CD4-positive, alpha-beta T cell (primary cell): ENCODE measurements around the gene SMARCA1. TPM values are rescaled to one million over a fixed set of nuclear protein-coding genes. Genes with fewer than 3 reads are reported as not detected.
"Not testable (repeated sequence)": the region's sequence is repeated elsewhere in the genome, so short reads cannot be mapped to it uniquely, and the experiment has no call there.

ENCODE experiments used
- ATAC-seq: fragments of 200-7000 bp; cut with Tn5 transposase; one replicate; pipeline ENCODE4 v1.10.0; 2022; ENCODE audit warnings: mild to moderate bottlenecking; ENCODE audit not compliant: poor library complexity
- CTCF ChIA-PET: fragments of 350-600 bp; sonication (Branson Sonifier 250); formaldehyde crosslinking; loops from one replicate; lab custom pipeline; 2021; ENCODE audit warnings: antibody characterized with exemption, inconsistent platforms; lab: Charles Lee
- POLR2A ChIA-PET: fragments of 350-600 bp; sonication (Branson Sonifier 250); formaldehyde crosslinking; loops from one replicate; lab custom pipeline; 2021; ENCODE audit warnings: antibody characterized with exemption, inconsistent platforms; lab: Charles Lee
- DNase-seq, 14 experiments: peaks; one replicate each; pipeline ENCODE4 v3.0.0-alpha.2; 2013 to 2020; ENCODE audit warnings: mixed read lengths in 2 of 14
- H3K27ac ChIP-seq, 2 donors: one replicate each; pipeline versions ENCODE4 v1.5.1 to v1.7.0; 2013; ENCODE audit warnings: low read length in 2 of 2, low read depth in 1 of 2, mild to moderate bottlenecking in 1 of 2
- H3K27me3 ChIP-seq, 2 experiments: 1 replicate in 1 of 2; 2 replicates in 1 of 2; pipeline versions ENCODE4 v1.6.1 to v1.7.0; 2013; ENCODE audit warnings: low read length in 2 of 2, control low read depth in 1 of 2, mild to moderate bottlenecking in 1 of 2, moderate library complexity in 1 of 2; ENCODE audit not compliant: insufficient read depth in 2 of 2, control insufficient read depth in 1 of 2
- H3K36me3 ChIP-seq: one replicate; pipeline ENCODE4 v1.6.1; 2013; ENCODE audit warnings: low read length, control low read depth; ENCODE audit not compliant: insufficient read depth
- H3K4me1 ChIP-seq: one replicate; pipeline ENCODE4 v1.6.1; 2013; ENCODE audit warnings: low read length, control low read depth; ENCODE audit not compliant: insufficient read depth
- H3K4me3 ChIP-seq: one replicate; pipeline ENCODE4 v1.5.1; 2013; ENCODE audit warnings: mild to moderate bottlenecking, low read length, moderate library complexity
- H3K9me3 ChIP-seq, 2 experiments: 1 replicate in 1 of 2; 2 replicates in 1 of 2; pipeline versions ENCODE4 v1.6.1 to v1.7.0; 2013; ENCODE audit warnings: low read length in 2 of 2, mild to moderate bottlenecking in 2 of 2, control low read depth in 1 of 2, moderate library complexity in 1 of 2; ENCODE audit not compliant: control insufficient read depth in 1 of 2, insufficient read depth in 1 of 2
- H3K27ac Mint-ChIP-seq: one replicate; pipeline ENCODE4 v1.8.0; 2020; ENCODE audit warnings: mixed read lengths
- H3K27me3 Mint-ChIP-seq: one replicate; pipeline ENCODE4 v1.8.0; 2021; ENCODE audit warnings: mixed read lengths
- H3K36me3 Mint-ChIP-seq: one replicate; pipeline ENCODE4 v1.8.0; 2021; ENCODE audit warnings: low read depth, mixed read lengths
- H3K4me1 Mint-ChIP-seq: one replicate; pipeline ENCODE4 v1.8.0; 2021; ENCODE audit warnings: low read depth, mixed read lengths
- H3K4me3 Mint-ChIP-seq: one replicate; pipeline ENCODE4 v1.8.0; 2020; ENCODE audit warnings: mild to moderate bottlenecking, mixed read lengths
- H3K9me3 Mint-ChIP-seq: one replicate; pipeline ENCODE4 v1.8.0; 2020; ENCODE audit warnings: mixed read lengths
- CTCF ChIP-seq: fragments of 200-600 bp; IDR thresholded peaks from one replicate; pipeline ENCODE4 v1.8.0; 2022; ENCODE audit warnings: antibody characterized with exemption, mild to moderate bottlenecking
- intact Hi-C, 2 experiments: fragments of 100-400 bp; cut with DNase I in 1 of 2; cut with micrococcal nuclease in 1 of 2; formaldehyde crosslinking; loops; one replicate each; pipeline versions ENCODE4 v1.15.1 to v1.9.0; 2023 to 2025; cut with DNase I, micrococcal nuclease
- total RNA-seq, 174 experiments: library from RNA in 2 of 174; stranded (reverse) in 2 of 174; gene quantifications; one replicate each; pipeline ENCODE4 v1.2.3 and lab custom pipeline; 2021 to 2026

Gene SMARCA1
- total RNA-seq, 2 experiments from 2014 or later = 0.85 to 1.0 TPM

GRCh38 chrX:129556806-129557315 lies 33.6 kb upstream of the SMARCA1 start:
- peaks cover 6% of the 10 kb centered on the region for H3K36me3 ChIP-seq
- no peaks in the 10 kb centered on the region for H3K4me1 Mint-ChIP-seq
- no peak overlapping the region for H3K4me3 ChIP-seq
- H3K27ac Mint-ChIP-seq = no peak overlapping the region
- no peaks in the 10 kb centered on the region for H3K9me3 Mint-ChIP-seq
- H3K4me3 Mint-ChIP-seq = no peak overlapping the region
- H3K27ac ChIP-seq = no peak overlapping the region
- CTCF ChIA-PET = no interaction called here
- no peaks in the 10 kb centered on the region for H3K9me3 ChIP-seq
- H3K27me3 ChIP-seq = no peaks in the 10 kb centered on the region
- no peak for TF ChIP-seq CTCF
- POLR2A ChIA-PET = no interaction called here
- H3K4me1 ChIP-seq = no peaks in the 10 kb centered on the region
- ATAC-seq (no peak), DNase-seq (no peak)
- H3K27me3 Mint-ChIP-seq = no peaks in the 10 kb centered on the region
- intact Hi-C loops = no loop called here
- H3K36me3 Mint-ChIP-seq = peaks cover 35% of the 10 kb centered on the region

- H3K27ac ChIP-seq, H3K36me3 ChIP-seq, DNase-seq, H3K4me1 ChIP-seq, CTCF ChIA-PET, ATAC-seq, H3K4me1 Mint-ChIP-seq, POLR2A ChIA-PET, H3K27ac Mint-ChIP-seq, H3K4me3 ChIP-seq, H3K27me3 ChIP-seq, H3K4me3 Mint-ChIP-seq, H3K27me3 Mint-ChIP-seq, intact Hi-C loops, H3K9me3 Mint-ChIP-seq, H3K9me3 ChIP-seq: not testable (repeated sequence)
- peaks cover 18% of the 10 kb centered on the region for H3K36me3 Mint-ChIP-seq
These were observed 31.5 kb upstream of the SMARCA1 start for GRCh38 chrX:129554816-129555215.

- intact Hi-C loops = no loop called here
- DNase-seq (peak in 2 of 14 experiments; percentile 4 to 9), ATAC-seq (no peak)
- Mint-ChIP-seq H3K4me3 (no peak overlapping the region), H3K36me3 (peaks cover 9% of the 10 kb centered on the region), H3K27ac (no peak overlapping the region), H3K9me3 (no peaks in the 10 kb centered on the region), H3K27me3 (no peaks in the 10 kb centered on the region), H3K4me1 (no peaks in the 10 kb centered on the region)
- Histone ChIP-seq H3K9me3 (no peaks in the 10 kb centered on the region), H3K36me3 (peaks cover 1% of the 10 kb centered on the region), H3K27ac (no peak overlapping the region), H3K27me3 (no peaks in the 10 kb centered on the region), H3K4me1 (no peaks in the 10 kb centered on the region), H3K4me3 (no peak overlapping the region)
- ChIA-PET CTCF (no interaction called here), POLR2A (no interaction called here)
- TF ChIP-seq CTCF = no peak
These were observed 30.5 kb upstream of the SMARCA1 start for GRCh38 chrX:129553619-129554288.

- no peak for ATAC-seq
- Histone ChIP-seq H3K4me1 (no peaks in the 10 kb centered on the region), H3K4me3 (no peak overlapping the region), H3K36me3 (no peaks in the 10 kb centered on the region), H3K9me3 (no peaks in the 10 kb centered on the region), H3K27me3 (no peaks in the 10 kb centered on the region), H3K27ac (no peak overlapping the region)
- H3K27ac Mint-ChIP-seq = no peak overlapping the region
- TF ChIP-seq CTCF = no peak
- ChIA-PET POLR2A (no interaction called here), CTCF (no interaction called here)
- no peaks in the 10 kb centered on the region for H3K27me3 Mint-ChIP-seq
- H3K36me3 Mint-ChIP-seq = peaks cover 4% of the 10 kb centered on the region
- intact Hi-C loops = no loop called here
- H3K4me3 Mint-ChIP-seq = no peak overlapping the region
- no peak for DNase-seq
- no peaks in the 10 kb centered on the region for H3K9me3 Mint-ChIP-seq
- no peaks in the 10 kb centered on the region for H3K4me1 Mint-ChIP-seq
These were observed 25.8 kb upstream of the SMARCA1 start for GRCh38 chrX:129549124-129549523.
